ENCODE measurements around the gene SH3BGRL2.
A peak's percentile ranks its signal among the peaks of the same experiment; 100 is the strongest.
"Not testable (repeated sequence)": the region's sequence is repeated elsewhere in the genome, so short reads cannot be mapped to it uniquely, and the experiment has no call there.

Gene SH3BGRL2

GRCh38 chr6:79733388-79733787 lies 102.3 kb downstream of the SH3BGRL2 start:
- intact Hi-C loops (cut with DNase I) = no loop called here
- peak in 2 of 10 donors; percentile 19 to 77 for DNase-seq

GRCh38 chr6:79734374-79734773 lies 103.2 kb downstream of the SH3BGRL2 start:
- intact Hi-C loops (cut with DNase I) = no loop called here
- no peak for DNase-seq

GRCh38 chr6:79735183-79735582 lies 104.1 kb downstream of the SH3BGRL2 start:
- no peak for DNase-seq
- intact Hi-C loops (cut with DNase I) = no loop called here

GRCh38 chr6:79737172-79737571 lies 106.0 kb downstream of the SH3BGRL2 start:
- intact Hi-C loops (cut with DNase I) = no loop called here
- DNase-seq = peak in 2 of 10 donors; percentile 12 to 55

- DNase-seq = no peak
- intact Hi-C loops (cut with DNase I) = no loop called here
Observed at GRCh38 chr6:79742030-79742429, 110.9 kb downstream of the SH3BGRL2 start.

GRCh38 chr6:79745282-79745681 lies 114.2 kb downstream of the SH3BGRL2 start:
- intact Hi-C loops (cut with DNase I); DNase-seq: not testable (repeated sequence)

GRCh38 chr6:79746325-79746724 lies 115.2 kb downstream of the SH3BGRL2 start:
- intact Hi-C loops (cut with DNase I) = not testable (repeated sequence)

GRCh38 chr6:79750806-79751205 lies 119.7 kb downstream of the SH3BGRL2 start:
- intact Hi-C loops (cut with DNase I) = no loop called here
- DNase-seq = no peak

More at GRCh38 chr6:79746325-79746724, 115.2 kb downstream of the SH3BGRL2 start:
- DNase-seq = not testable (repeated sequence)
